Panc1 (cell line): ENCODE results near the gene CTTNBP2. TPM values are rescaled to one million over a fixed set of nuclear protein-coding genes. Genes with fewer than 3 reads are reported as not detected.

Experiments used
- ATAC-seq: fragments of 200-7000 bp; cut with Tn5 transposase; 2 replicates; pipeline ENCODE4 v1.9.1; 2020; ENCODE audit warnings: mild to moderate bottlenecking, moderate library complexity
- BruUV-seq: library from RNA; stranded (reverse); fragments of 400-500 nt; replicated peaks from 2 replicates; lab custom pipeline; 2021; lab: Mats Ljungman, UMichigan
- CTCF ChIA-PET: fragments of 300-600 bp; sonication (Branson Sonifier 250); formaldehyde crosslinking; loops from one replicate; lab custom pipeline; 2022; ENCODE audit warnings: antibody characterized with exemption; lab: Charles Lee
- POLR2A ChIA-PET: fragments of 300-600 bp; sonication (Branson Sonifier 250); formaldehyde crosslinking; loops from one replicate; lab custom pipeline; 2022; ENCODE audit warnings: antibody characterized with exemption; lab: Charles Lee
- DNase-seq: peaks from one replicate; pipeline ENCODE4 v3.0.0-alpha.2; 2010; ENCODE audit warnings: low read depth, low spot score
- H3K27ac ChIP-seq: 2 replicates; pipeline ENCODE4 v1.5.1; 2011; ENCODE audit warnings: mild to moderate bottlenecking, low read length, inconsistent platforms
- H3K27me3 ChIP-seq: fragments of 200-500 bp; sonication (Bioruptor generic); 2 replicates; pipeline ENCODE4 v1.6.0; 2014; ENCODE audit warnings: low read length, inconsistent platforms; ENCODE audit not compliant: control insufficient read depth, insufficient read depth
- H3K36me3 ChIP-seq: fragments of 200-500 bp; sonication (Bioruptor generic); 2 replicates; pipeline ENCODE4 v1.5.1; 2014; ENCODE audit warnings: inconsistent platforms, mild to moderate bottlenecking, low read length, moderate library complexity; ENCODE audit not compliant: control insufficient read depth, insufficient read depth
- H3K4me1 ChIP-seq: 2 replicates; pipeline ENCODE4 v1.5.1; 2011; ENCODE audit warnings: inconsistent platforms, mild to moderate bottlenecking, low read length, moderate library complexity; ENCODE audit not compliant: control insufficient read depth, insufficient read depth
- H3K4me3 ChIP-seq, 2 experiments: 2 replicates each; pipeline ENCODE4 v1.5.1; 2011 to 2012; ENCODE audit warnings: low read depth in 2 of 2, low read length in 2 of 2, mild to moderate bottlenecking in 2 of 2, inconsistent platforms in 1 of 2, moderate library complexity in 1 of 2
- H3K9me3 ChIP-seq: fragments of 200-500 bp; sonication (Bioruptor generic); 2 replicates; pipeline ENCODE4 v1.5.1; 2014; ENCODE audit warnings: low read depth, mild to moderate bottlenecking, inconsistent platforms, low read length, moderate library complexity; ENCODE audit not compliant: control insufficient read depth, insufficient read depth
- CTCF ChIP-seq: fragments of 450-650 bp; IDR thresholded peaks from 2 replicates; pipeline ENCODE4 v1.5.1; 2017; ENCODE audit warnings: mild to moderate bottlenecking
- POLR2AphosphoS5 ChIP-seq: IDR thresholded peaks from 2 replicates; pipeline ENCODE4 v1.6.1; 2012; ENCODE audit warnings: mild to moderate bottlenecking, low read depth, low read length, moderate library complexity
- REST ChIP-seq, 2 experiments: IDR thresholded peaks; 2 replicates each; pipeline ENCODE4 v1.6.1; 2011 to 2012; ENCODE audit warnings: low read depth in 2 of 2, control low read depth in 1 of 2, low read length in 1 of 2, mild to moderate bottlenecking in 1 of 2, moderate library complexity in 1 of 2; ENCODE audit not compliant: insufficient read depth in 1 of 2
- SIN3A ChIP-seq: IDR thresholded peaks from 2 replicates; pipeline ENCODE4 v1.6.1; 2012; ENCODE audit warnings: low read depth, mild to moderate bottlenecking, low read length, moderate library complexity, borderline replicate concordance; ENCODE audit not compliant: insufficient read depth
- TCF7L2 ChIP-seq: IDR thresholded peaks from 2 replicates; pipeline ENCODE4 v1.6.1; 2011; ENCODE audit warnings: mild to moderate bottlenecking, low read depth, low read length, inconsistent platforms
- in situ Hi-C: cut with HindIII; loops from 2 replicates; pipeline ENCODE4 v1.10.0; 2016; ENCODE audit warnings: low sequenced_read_pairs, low pct_unique_long_range_greater_than_20kb
- intact Hi-C: fragments of 100-400 bp; cut with micrococcal nuclease; formaldehyde crosslinking; loops from one replicate; pipeline ENCODE4 v1.10.0; 2022; ENCODE audit not compliant: unreplicated experiment
- total RNA-seq: library from RNA; stranded (reverse); gene quantifications from one replicate; pipeline ENCODE4 v1.2.1, GENCODE V29; 2021; ENCODE audit not compliant: unreplicated experiment

The CTTNBP2 gene
- total RNA-seq, 1 experiment from 2014 or later = 1.0 TPM

GRCh38 chr7:117811696-117812095, 61.5 kb downstream of the CTTNBP2 start:
- Histone ChIP-seq H3K27ac (no peak overlapping the region), H3K9me3 (no peaks in the 10 kb centered on the region), H3K27me3 (no peaks in the 10 kb centered on the region), H3K4me3 (no peak overlapping the region), H3K36me3 (no peaks in the 10 kb centered on the region), H3K4me1 (no peaks in the 10 kb centered on the region)
- CTCF ChIA-PET = no interaction called here
- no peak for TF ChIP-seq SIN3A
- no peak for TF ChIP-seq TCF7L2
- no peak for TF ChIP-seq POLR2AphosphoS5
- no peak for TF ChIP-seq REST (IDR thresholded peaks at IDR 0.05; ENCODE audit: insufficient read depth in 1 of 2, low read depth in 2 of 2, low read length in 1 of 2)
- no peak for TF ChIP-seq CTCF
- BruUV-seq = no TSS peak
- POLR2A ChIA-PET = interaction anchor here (0.6 kb wide), 1 partner anchor 34 kb away, joined by 4 read pairs; no protein-coding TSS in a partner anchor
- intact Hi-C loops (no loop called here), in situ Hi-C loops (no loop called here)
- DNase-seq (no peak), ATAC-seq (no peak)

- H3K36me3 ChIP-seq = no peaks in the 10 kb centered on the region
- DNase-seq = no peak
- H3K27me3 ChIP-seq = no peaks in the 10 kb centered on the region
- in situ Hi-C loops (no loop called here), intact Hi-C loops (no loop called here)
- no peak for ATAC-seq
- ChIA-PET CTCF (no interaction called here), POLR2A (interaction anchor here (0.6 kb wide), 1 partner anchor 34 kb away, joined by 4 read pairs; no protein-coding TSS in a partner anchor)
- no peaks in the 10 kb centered on the region for H3K4me1 ChIP-seq
- H3K9me3 ChIP-seq = no peaks in the 10 kb centered on the region
- TF ChIP-seq SIN3A = no peak
- TF ChIP-seq TCF7L2 = no peak
- TF ChIP-seq POLR2AphosphoS5 = no peak
- TF ChIP-seq CTCF = no peak
- TF ChIP-seq REST (IDR thresholded peaks at IDR 0.05; ENCODE audit: insufficient read depth in 1 of 2, low read depth in 2 of 2, low read length in 1 of 2) = no peak
- no TSS peak for BruUV-seq
- no peak overlapping the region for H3K4me3 ChIP-seq
- H3K27ac ChIP-seq = no peak overlapping the region
Observed at GRCh38 chr7:117810642-117811512, 62.4 kb downstream of the CTTNBP2 start.
